DOHH2 (cell line): ENCODE results near the gene CATSPER4.

Experiments
- H3F3A ChIP-seq: fragments of 200-600 bp; sonication (generic), shearing (Covaris generic); 2 replicates; pipeline ENCODE4 v1.6.0; 2016; ENCODE audit warnings: antibody characterized with exemption, mild to moderate bottlenecking; ENCODE audit not compliant: control insufficient read depth, insufficient read depth
- H3K27ac ChIP-seq: fragments of 200-600 bp; sonication (generic); 2 replicates; pipeline ENCODE4 v1.5.1; 2014; ENCODE audit warnings: low read depth, mild to moderate bottlenecking, low read length, moderate library complexity
- H3K27me3 ChIP-seq: fragments of 200-600 bp; sonication (generic); 2 replicates; pipeline ENCODE4 v1.6.1; 2014; ENCODE audit warnings: mild to moderate bottlenecking, low read length, mixed read lengths; ENCODE audit not compliant: control insufficient read depth
- H3K36me3 ChIP-seq: fragments of 200-600 bp; sonication (generic); 2 replicates; pipeline ENCODE4 v1.6.1; 2014; ENCODE audit warnings: mild to moderate bottlenecking, low read length, moderate library complexity, mixed read lengths; ENCODE audit not compliant: control insufficient read depth
- H3K4me1 ChIP-seq: fragments of 200-600 bp; sonication (generic); 2 replicates; pipeline ENCODE4 v1.6.1; 2014; ENCODE audit warnings: mild to moderate bottlenecking, low read length, mixed read lengths; ENCODE audit not compliant: control insufficient read depth
- H3K4me2 ChIP-seq: fragments of 200-600 bp; sonication (generic); 2 replicates; pipeline ENCODE4 v1.6.0; 2014; ENCODE audit warnings: mild to moderate bottlenecking, low read length, moderate library complexity
- H3K4me3 ChIP-seq: fragments of 200-600 bp; sonication (generic); 2 replicates; pipeline ENCODE4 v1.5.1; 2014; ENCODE audit warnings: mild to moderate bottlenecking, low read length, mixed read lengths
- H3K79me2 ChIP-seq: fragments of 200-600 bp; sonication (generic); 2 replicates; pipeline ENCODE4 v1.6.1; 2014; ENCODE audit warnings: mild to moderate bottlenecking, low read length, mixed read lengths; ENCODE audit not compliant: control insufficient read depth
- H3K9me2 ChIP-seq: fragments of 200-600 bp; sonication (generic); replicated peaks from 2 replicates; pipeline ENCODE4 v1.6.1; 2014; ENCODE audit warnings: mild to moderate bottlenecking, low read length, mixed read lengths; ENCODE audit not compliant: control insufficient read depth
- H3K9me3 ChIP-seq: fragments of 200-600 bp; sonication (generic); 2 replicates; pipeline ENCODE4 v1.6.1; 2014; ENCODE audit warnings: antibody characterized with exemption, low read length, mixed read lengths; ENCODE audit not compliant: control insufficient read depth, insufficient read depth
- H4K20me1 ChIP-seq: fragments of 200-600 bp; sonication (generic); 2 replicates; pipeline ENCODE4 v1.6.0; 2014; ENCODE audit warnings: low read depth, mild to moderate bottlenecking, antibody characterized with exemption, low read length, moderate library complexity; ENCODE audit not compliant: control insufficient read depth, insufficient read depth
- CTCF ChIP-seq: fragments of 200-600 bp; sonication (generic); IDR thresholded peaks from one replicate; pipeline ENCODE4 v1.5.1; 2014; ENCODE audit warnings: antibody characterized with exemption, mild to moderate bottlenecking, low read depth, low read length; ENCODE audit not compliant: poor library complexity, severe bottlenecking
- EZH2phosphoT487 ChIP-seq: fragments of 200-600 bp; sonication (generic); IDR thresholded peaks from 2 replicates; pipeline ENCODE4 v1.6.1; 2017; ENCODE audit warnings: borderline replicate concordance, mild to moderate bottlenecking, antibody characterized with exemption, low read length, moderate library complexity, mixed read lengths

CATSPER4 gene

GRCh38 chr1:26220199-26220912 is 30.0 kb downstream of the CATSPER4 start:
- H3K79me2 ChIP-seq: no peaks in the 10 kb centered on the region
- no peaks in the 10 kb centered on the region for H3K9me2 ChIP-seq
- no peaks in the 10 kb centered on the region for H3K9me3 ChIP-seq
- H4K20me1 ChIP-seq: no peaks in the 10 kb centered on the region
- H3K27me3 ChIP-seq: peaks cover 31% of the 10 kb centered on the region
- H3K4me2 ChIP-seq: no peak overlapping the region
- H3K4me3 ChIP-seq: no peak overlapping the region
- no peak for TF ChIP-seq EZH2phosphoT487
- no peak for TF ChIP-seq CTCF
- H3F3A ChIP-seq: no peaks in the 10 kb centered on the region
- H3K4me1 ChIP-seq: no peaks in the 10 kb centered on the region
- no peak overlapping the region for H3K27ac ChIP-seq
- no peaks in the 10 kb centered on the region for H3K36me3 ChIP-seq

GRCh38 chr1:26221094-26221493 is 30.7 kb downstream of the CATSPER4 start:
- Histone ChIP-seq H3K4me1 (no peaks in the 10 kb centered on the region), H3K9me3 (no peaks in the 10 kb centered on the region), H3K79me2 (no peaks in the 10 kb centered on the region), H3K4me2 (no peak overlapping the region), H3K27me3 (peaks cover 36% of the 10 kb centered on the region), H3F3A (no peaks in the 10 kb centered on the region), H3K27ac (no peak overlapping the region), H3K4me3 (no peak overlapping the region), H3K36me3 (no peaks in the 10 kb centered on the region), H3K9me2 (no peaks in the 10 kb centered on the region), H4K20me1 (no peaks in the 10 kb centered on the region)
- TF ChIP-seq CTCF (no peak), EZH2phosphoT487 (no peak)

GRCh38 chr1:26224606-26225005 is 34.2 kb downstream of the CATSPER4 start:
- no peaks in the 10 kb centered on the region for H3K9me3 ChIP-seq
- H3K27me3 ChIP-seq: peaks cover 29% of the 10 kb centered on the region
- H3K4me1 ChIP-seq: no peaks in the 10 kb centered on the region
- H3K4me3 ChIP-seq: no peak overlapping the region
- TF ChIP-seq EZH2phosphoT487 (no peak), CTCF (no peak)
- H3K36me3 ChIP-seq: no peaks in the 10 kb centered on the region
- H3K79me2 ChIP-seq: no peaks in the 10 kb centered on the region
- no peaks in the 10 kb centered on the region for H3K9me2 ChIP-seq
- H4K20me1 ChIP-seq: no peaks in the 10 kb centered on the region
- H3K4me2 ChIP-seq: no peak overlapping the region
- no peaks in the 10 kb centered on the region for H3F3A ChIP-seq
- H3K27ac ChIP-seq: no peak overlapping the region
